ENCODE results near the gene HOXA10. TPM values are rescaled to one million over a fixed set of nuclear protein-coding genes. Genes with fewer than 3 reads are reported as not detected.
A peak's percentile ranks its signal among the peaks of the same experiment; 100 is the strongest.

Gene HOXA10
- total and polyA plus RNA-seq, 8 donors = 0.18 to 337 (median 0.92) TPM; not detected in 5

GRCh38 chr7:27167916-27168264 lies 6.2 kb downstream of the HOXA10 start:
- peaks cover 65 to 100% (median 98%) of the 10 kb centered on the region in 3 donors for H3K27me3 ChIP-seq
- peaks cover 20 to 57% (median 51%) of the 10 kb centered on the region in 4 donors for H3K4me1 ChIP-seq
- no peak overlapping the region for H3K27ac ChIP-seq
- intact Hi-C loops (cut with DNase I; ENCODE audit: low total_unique reads) = no loop called here
- TF ChIP-seq POLR2A (IDR thresholded peaks at IDR 0.05) (no peak), CTCF (IDR thresholded peaks at IDR 0.05) (no peak), POLR2AphosphoS5 (IDR thresholded peaks at IDR 0.05) (no peak), EP300 (IDR thresholded peaks at IDR 0.05) (no peak)
- no peak for DNase-seq
- peaks cover 0 to 30% (median 9%) of the 10 kb centered on the region in 4 donors for H3K9me3 ChIP-seq
- H3K4me3 ChIP-seq = no peak overlapping the region
- WGBS, 5 donors = 25 to 35% (median 34%) methylated on average over 4 of the region's 4 CpGs
- H3K36me3 ChIP-seq = no peaks in the 10 kb centered on the region

GRCh38 chr7:27166531-27167505 lies 7.3 kb downstream of the HOXA10 start:
- Histone ChIP-seq H3K9me3 (peaks cover 0 to 30% (median 9%) of the 10 kb centered on the region in 4 donors), H3K36me3 (no peaks in the 10 kb centered on the region), H3K4me1 (peaks cover 17 to 46% (median 41%) of the 10 kb centered on the region in 4 donors), H3K4me3 (peak overlapping the region in 1 of 4 donors; percentile 41), H3K27me3 (peaks cover 55 to 100% (median 93%) of the 10 kb centered on the region in 3 donors), H3K27ac (no peak overlapping the region)
- TF ChIP-seq POLR2A (IDR thresholded peaks at IDR 0.05) (no peak), POLR2AphosphoS5 (IDR thresholded peaks at IDR 0.05) (no peak), EP300 (IDR thresholded peaks at IDR 0.05) (no peak), CTCF (IDR thresholded peaks at IDR 0.05) (no peak)
- intact Hi-C loops (cut with DNase I; ENCODE audit: low total_unique reads) = no loop called here
- DNase-seq = no peak
- 9 to 17% (median 15%) methylated on average over 43 to 50 of the region's 50 CpGs for WGBS, 5 donors

GRCh38 chr7:27165996-27166530 lies 8.1 kb downstream of the HOXA10 start:
- Histone ChIP-seq H3K9me3 (peaks cover 0 to 30% (median 9%) of the 10 kb centered on the region in 4 donors), H3K36me3 (no peaks in the 10 kb centered on the region), H3K27me3 (peaks cover 55 to 100% (median 93%) of the 10 kb centered on the region in 3 donors), H3K4me1 (peaks cover 22 to 49% (median 46%) of the 10 kb centered on the region in 4 donors), H3K27ac (no peak overlapping the region), H3K4me3 (peak overlapping the region; percentile 16 to 41 (median 28))
- WGBS, 5 donors = 10 to 20% (median 10%) methylated on average over 33 to 46 of the region's 46 CpGs
- no peak for TF ChIP-seq POLR2AphosphoS5 (IDR thresholded peaks at IDR 0.05)
- no peak for TF ChIP-seq CTCF (IDR thresholded peaks at IDR 0.05)
- no peak for TF ChIP-seq EP300 (IDR thresholded peaks at IDR 0.05)
- TF ChIP-seq POLR2A (IDR thresholded peaks at IDR 0.05) = no peak
- no peak for DNase-seq
- intact Hi-C loops (cut with DNase I; ENCODE audit: low total_unique reads) = no loop called here

All from stomach (tissue), 9 donors.